D341Med (cell line): ENCODE measurements around the gene C16orf90.

Experiments
- DNase-seq: peaks from one replicate; pipeline ENCODE4 v3.0.0; 2012; ENCODE audit warnings: low spot score

The C16orf90 gene

DNA sequence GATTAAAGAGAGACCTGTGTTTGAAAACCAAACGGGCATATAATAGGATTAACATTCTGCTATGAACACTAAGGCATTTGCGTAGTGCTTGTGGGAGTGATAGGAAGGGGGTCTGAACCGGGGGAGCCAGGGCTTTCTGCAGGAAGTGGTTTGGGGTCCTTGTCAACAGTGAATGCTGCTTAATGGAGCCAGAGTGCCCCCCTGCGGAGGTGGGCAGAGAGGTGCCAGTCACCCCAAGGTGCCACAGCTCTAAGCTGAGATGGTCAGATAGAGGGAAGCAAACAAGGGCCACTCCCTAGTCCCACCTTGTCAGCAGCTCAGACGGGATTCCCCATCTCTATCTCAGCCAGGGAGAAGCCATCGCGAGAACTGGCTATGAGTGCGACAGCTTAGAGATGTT lies 34.1 kb downstream of the C16orf90 start:
- no peak for DNase-seq

DNA sequence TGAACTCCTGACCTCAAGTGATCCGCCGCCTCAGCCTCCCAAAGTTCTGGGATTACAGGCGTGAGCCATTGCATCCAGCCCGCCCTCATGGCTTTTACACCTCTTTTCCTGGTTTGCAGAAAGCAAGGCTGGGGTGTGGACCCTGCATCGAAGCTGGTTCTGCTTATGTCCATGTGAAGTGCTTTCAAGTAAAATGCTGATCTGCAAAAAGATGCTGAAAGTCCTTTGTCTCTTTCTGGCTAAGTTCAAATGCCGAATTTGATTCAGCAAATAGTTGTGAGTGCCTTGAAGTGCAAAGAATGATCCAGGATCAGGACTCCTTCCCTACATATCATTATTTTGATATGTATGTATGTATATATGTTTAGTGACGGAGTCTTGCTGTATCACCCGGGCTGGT lies 34.7 kb downstream of the C16orf90 start:
- DNase-seq: no peak

DNA sequence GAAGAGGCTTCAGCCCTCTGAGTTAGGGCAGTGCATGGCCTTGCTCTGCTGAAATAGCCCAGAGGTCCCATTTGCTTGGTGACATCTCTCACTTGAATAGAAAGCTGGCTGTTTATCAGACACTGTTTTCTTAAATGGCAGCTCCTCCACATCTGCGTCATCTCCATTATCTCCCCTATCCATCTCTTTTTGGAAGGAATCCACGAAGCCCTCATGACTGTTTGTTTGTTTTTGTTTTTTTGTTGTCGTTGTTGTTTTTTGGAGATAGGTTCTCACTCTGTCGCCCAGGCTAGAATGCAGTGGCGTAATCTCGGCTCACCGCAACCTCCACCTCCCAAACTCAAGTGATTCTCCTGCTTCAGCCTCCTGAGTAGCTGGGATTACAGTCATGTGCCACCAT lies 35.2 kb downstream of the C16orf90 start:
- DNase-seq: no peak

DNA sequence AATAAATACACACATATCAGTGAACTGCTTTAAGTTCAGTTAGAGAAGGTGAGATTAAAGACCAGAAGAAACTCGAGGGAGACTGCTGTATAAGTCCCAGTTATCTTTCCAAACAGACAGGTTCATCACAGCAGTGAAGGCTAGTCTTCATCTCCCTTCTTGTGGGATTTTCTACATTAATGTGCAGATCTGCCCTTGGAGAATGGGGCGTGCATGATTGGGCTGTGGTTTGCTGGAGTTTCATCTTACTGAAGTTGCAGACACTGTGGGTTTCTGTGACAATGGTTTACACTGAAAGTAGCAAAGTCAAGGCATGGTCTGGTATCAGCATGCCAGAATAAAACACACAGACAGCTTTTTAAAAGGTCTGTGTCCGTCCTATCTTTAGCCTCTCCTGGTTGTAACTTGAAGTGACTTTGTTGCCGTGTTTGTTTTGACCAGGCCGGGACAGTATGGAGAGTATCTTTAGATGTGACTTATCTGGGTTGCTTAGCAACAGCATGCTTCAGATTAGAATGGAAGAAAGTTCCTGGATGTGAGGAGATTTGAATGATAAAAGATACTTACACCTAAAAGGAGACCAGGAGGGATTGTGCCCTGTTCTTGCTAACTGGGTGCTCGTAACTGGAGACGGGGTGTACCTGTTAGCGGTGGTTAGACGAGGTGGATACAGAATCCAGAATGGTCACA lies 35.7 kb downstream of the C16orf90 start:
- no peak for DNase-seq

DNA sequence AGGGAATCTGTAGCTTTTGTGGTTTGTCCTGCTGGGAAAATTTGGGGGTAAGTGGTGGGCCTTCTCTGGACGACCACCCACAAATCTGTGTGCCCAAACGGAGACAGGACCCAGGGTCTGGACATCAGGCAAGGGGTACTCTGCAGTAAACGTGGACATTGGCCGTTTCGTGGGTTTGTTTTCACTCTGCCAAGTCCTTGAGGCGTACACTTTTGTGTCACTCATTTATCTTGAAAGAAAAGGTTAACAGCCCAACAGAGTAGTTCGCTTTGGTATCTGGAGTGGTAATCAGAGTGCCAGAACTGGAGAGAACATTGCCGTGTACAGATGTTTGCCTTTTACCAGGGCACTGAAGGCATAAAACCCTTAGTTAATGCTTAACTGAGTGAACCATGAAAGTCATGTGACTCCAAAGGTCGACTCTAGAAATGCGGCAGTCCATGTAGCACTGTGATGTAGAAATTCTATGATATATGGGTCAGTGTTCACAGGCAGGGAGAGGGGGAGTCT lies 36.4 kb downstream of the C16orf90 start:
- no peak for DNase-seq

DNA sequence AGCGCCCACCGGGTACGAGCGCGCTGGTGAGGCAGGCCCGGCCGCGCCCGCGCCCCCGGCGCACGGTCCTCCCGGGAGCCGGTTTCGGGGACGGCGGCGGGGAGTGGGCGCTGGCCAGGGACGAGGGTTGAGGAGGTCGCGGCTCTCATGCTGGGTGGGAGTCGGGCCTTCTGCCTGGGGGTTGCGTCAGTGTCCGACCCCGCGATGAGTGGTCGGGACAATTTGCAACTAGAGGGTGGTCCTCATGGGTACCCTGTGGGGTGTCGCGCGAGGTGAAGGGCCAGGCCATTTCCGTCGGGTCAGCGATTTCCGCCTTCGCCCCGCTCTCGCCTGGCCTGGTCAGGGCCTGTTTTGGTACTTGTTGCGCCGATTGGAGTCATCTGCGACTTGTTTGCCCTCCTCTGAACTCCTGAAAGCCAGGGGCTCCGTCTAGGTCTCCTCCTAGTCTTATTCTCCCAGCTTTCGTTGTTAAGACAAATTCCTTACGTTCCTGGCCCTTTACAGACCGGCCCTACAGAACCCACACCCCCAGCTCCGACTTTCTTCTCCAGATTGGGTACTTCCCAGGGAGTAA lies 36.9 kb downstream of the C16orf90 start:
- no peak for DNase-seq

DNA sequence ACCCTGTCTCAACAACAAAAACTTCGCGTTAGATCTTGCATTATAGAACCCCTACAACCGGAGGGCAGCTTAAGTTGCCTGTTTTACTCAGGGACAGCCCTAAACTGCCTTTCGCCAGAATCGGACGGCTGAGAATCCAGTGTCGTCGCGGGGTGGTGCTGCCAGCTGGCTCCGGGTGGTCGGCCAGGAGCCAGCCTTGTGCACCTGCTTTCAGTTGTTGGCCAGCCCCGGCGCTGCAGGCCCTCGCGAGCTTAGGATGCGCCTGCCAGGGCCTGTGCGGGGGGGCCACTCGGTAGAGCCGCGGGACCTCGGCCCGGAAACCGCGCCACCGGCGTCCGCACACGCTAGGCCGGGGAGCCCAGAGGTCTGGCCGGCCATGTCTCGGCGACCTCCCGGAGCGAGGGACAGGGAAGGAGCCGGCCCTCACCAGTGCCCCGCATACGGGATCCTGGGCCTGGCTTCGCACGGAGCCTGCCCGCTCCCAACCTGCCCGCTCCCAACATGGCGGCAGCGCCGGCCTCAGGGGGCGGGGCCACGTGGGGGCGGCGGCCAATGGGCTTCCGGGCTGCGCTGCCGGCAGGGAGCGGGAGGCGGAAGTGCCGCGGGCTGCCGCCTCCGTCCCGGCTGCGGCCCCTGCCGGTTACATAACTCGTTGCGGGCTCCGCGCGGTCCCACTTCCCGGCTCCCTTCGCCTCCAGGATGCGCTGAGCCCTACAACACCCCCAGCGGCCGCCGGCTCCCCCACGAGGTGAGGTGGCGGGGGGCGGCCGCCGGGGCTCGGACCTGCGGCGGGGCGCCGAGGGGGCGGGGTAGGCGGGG lies 37.6 kb downstream of the C16orf90 start:
- DNase-seq: peak; percentile 99

DNA sequence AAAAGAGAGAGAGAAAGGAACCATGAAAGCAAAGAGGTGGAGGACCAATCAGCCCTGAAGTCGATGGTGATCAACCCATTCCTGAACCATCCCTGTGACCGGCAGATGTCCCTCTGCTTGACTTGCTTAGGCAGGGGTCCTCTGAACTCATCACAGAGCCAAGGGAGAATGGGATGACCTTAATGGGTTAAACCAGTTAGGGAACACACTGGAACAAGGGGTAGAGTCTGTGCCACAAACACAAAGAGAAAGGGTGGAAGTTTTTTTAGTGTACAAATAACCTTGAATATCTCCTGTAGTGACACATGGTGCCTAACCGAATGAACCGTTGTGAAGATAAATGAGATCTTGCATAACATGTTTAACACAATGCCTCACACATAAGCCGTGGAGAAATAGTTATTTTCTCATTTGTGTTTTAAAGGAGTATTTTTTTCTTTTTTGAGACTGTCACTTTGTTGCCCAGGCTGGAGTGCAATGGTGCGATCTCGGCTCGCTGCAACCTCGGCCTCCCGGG lies 40.6 kb downstream of the C16orf90 start:
- DNase-seq: no peak

DNA sequence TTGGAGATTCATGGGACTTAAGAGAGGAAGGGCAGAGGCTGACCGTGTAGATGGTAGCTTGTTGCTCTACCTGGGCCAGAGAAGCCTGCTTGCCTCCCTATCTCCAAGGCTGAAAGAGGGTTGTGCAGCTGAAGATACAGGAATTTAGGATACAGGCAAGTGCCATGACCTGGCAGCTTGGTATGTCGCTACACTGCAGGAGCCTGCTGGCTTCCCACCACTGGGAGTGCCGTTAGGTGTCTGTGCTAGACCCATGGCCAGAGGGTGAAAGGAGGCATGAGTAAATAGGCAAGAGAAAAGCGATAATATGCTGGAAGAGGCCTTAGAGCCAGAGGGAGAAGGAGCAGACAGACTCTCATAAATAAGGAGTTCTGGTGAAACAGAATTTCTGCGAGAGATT lies 41.2 kb downstream of the C16orf90 start:
- no peak for DNase-seq

DNA sequence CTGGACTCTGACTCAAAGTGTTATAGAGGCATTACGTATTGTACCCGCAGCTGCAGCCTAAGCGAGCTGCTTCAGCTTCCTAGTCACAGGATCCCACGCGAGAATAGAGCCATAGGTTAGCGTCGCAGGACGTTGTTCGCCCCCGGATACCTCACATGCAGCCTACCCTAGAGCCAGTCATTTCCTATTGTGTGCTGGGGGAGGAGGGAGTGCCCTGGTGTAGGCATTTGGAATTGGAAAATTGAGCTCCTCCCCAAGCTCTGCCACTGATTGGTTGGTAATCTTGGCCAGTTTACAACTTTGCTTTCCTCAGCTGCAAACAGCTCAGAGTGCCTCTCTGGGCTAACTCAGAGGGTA lies 51.3 kb downstream of the C16orf90 start:
- no peak for DNase-seq
